ENCODE measurements around the gene LRRC55.

- TF ChIP-seq POLR2A (IDR thresholded peaks at IDR 0.05) (no peak), CTCF (IDR thresholded peaks at IDR 0.05 in 4 of 5, conservative IDR thresholded peaks at IDR 0.05 in 1 of 5) (no peak)
These were observed 32.7 kb downstream of the LRRC55 start for GRCh38 chr11:57214494-57214893.
